PFSK-1 (cell line): ENCODE measurements around the gene TRIM25.

Source experiments
- FOXP2 ChIP-seq: optimal IDR thresholded peaks from 2 replicates; pipeline ENCODE3; 2011; ENCODE audit warnings: borderline replicate concordance, control low read depth, inconsistent platforms; ENCODE audit not compliant: insufficient read depth; ENCODE audit errors: extremely low read length, extremely low read depth
- POLR2AphosphoS5 ChIP-seq: IDR thresholded peaks from 2 replicates; pipeline ENCODE4 v1.6.1; 2012; ENCODE audit warnings: low read depth, mild to moderate bottlenecking, control low read depth, low read length, moderate library complexity
- SIN3A ChIP-seq: IDR thresholded peaks from 2 replicates; pipeline ENCODE4 v1.6.1; 2012; ENCODE audit warnings: mild to moderate bottlenecking, low read length, moderate library complexity, borderline replicate concordance; ENCODE audit not compliant: insufficient read depth
- TAF1 ChIP-seq: IDR thresholded peaks from 2 replicates; pipeline ENCODE4 v1.6.1; 2012; ENCODE audit warnings: low read length, control low read depth, borderline replicate concordance; ENCODE audit not compliant: insufficient read depth
- TF ChIP-seq, protein P1 (sequence below), 2 experiments: IDR thresholded peaks; 2 replicates each; pipeline versions ENCODE4 v1.6.1 to v1.8.0; 2011 to 2012; ENCODE audit warnings: low read depth in 2 of 2, low read length in 2 of 2, control low read depth in 1 of 2, inconsistent platforms in 1 of 2, mild to moderate bottlenecking in 1 of 2, moderate library complexity in 1 of 2; ENCODE audit not compliant: insufficient read depth in 1 of 2

TRIM25 gene

GRCh38 chr17:56928586-56928985 lies 14.7 kb upstream of the TRIM25 start:
- no peak for TF ChIP-seq SIN3A
- no peak for TF ChIP-seq FOXP2
- no peak for TF ChIP-seq POLR2AphosphoS5
- no peak for TF ChIP-seq TAF1
- TF ChIP-seq, protein P1, sequence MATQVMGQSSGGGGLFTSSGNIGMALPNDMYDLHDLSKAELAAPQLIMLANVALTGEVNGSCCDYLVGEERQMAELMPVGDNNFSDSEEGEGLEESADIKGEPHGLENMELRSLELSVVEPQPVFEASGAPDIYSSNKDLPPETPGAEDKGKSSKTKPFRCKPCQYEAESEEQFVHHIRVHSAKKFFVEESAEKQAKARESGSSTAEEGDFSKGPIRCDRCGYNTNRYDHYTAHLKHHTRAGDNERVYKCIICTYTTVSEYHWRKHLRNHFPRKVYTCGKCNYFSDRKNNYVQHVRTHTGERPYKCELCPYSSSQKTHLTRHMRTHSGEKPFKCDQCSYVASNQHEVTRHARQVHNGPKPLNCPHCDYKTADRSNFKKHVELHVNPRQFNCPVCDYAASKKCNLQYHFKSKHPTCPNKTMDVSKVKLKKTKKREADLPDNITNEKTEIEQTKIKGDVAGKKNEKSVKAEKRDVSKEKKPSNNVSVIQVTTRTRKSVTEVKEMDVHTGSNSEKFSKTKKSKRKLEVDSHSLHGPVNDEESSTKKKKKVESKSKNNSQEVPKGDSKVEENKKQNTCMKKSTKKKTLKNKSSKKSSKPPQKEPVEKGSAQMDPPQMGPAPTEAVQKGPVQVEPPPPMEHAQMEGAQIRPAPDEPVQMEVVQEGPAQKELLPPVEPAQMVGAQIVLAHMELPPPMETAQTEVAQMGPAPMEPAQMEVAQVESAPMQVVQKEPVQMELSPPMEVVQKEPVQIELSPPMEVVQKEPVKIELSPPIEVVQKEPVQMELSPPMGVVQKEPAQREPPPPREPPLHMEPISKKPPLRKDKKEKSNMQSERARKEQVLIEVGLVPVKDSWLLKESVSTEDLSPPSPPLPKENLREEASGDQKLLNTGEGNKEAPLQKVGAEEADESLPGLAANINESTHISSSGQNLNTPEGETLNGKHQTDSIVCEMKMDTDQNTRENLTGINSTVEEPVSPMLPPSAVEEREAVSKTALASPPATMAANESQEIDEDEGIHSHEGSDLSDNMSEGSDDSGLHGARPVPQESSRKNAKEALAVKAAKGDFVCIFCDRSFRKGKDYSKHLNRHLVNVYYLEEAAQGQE (IDR thresholded peaks at IDR 0.05; ENCODE audit: insufficient read depth in 1 of 2, low read depth in 2 of 2, low read length in 2 of 2) = no peak

DNA sequence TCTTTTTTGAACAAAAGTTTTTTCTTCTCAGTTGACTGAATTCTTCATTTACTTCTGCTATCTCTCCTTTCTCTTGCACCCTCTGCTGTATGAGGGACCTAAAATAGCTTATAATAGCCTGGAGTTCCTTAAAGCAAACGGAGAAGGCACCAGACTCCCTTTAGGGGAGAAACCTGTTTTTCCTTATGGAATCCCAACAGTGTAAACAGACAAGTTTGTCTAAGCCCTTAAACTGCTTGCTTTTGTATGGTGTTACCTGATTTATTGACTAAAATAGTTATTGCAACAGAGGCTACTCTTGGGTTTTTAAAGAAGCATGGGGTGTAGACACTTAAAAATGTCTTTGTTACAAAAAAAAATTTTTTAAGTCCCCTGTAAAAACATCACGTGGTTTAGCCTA lies 12.9 kb upstream of the TRIM25 start:
- no peak for TF ChIP-seq POLR2AphosphoS5
- TF ChIP-seq, protein P1 (IDR thresholded peaks at IDR 0.05; ENCODE audit: insufficient read depth in 1 of 2, low read depth in 2 of 2, low read length in 2 of 2) = no peak
- TF ChIP-seq FOXP2 = no peak
- TF ChIP-seq TAF1 = no peak

GRCh38 chr17:56926270-56926669 lies 12.4 kb upstream of the TRIM25 start:
- TF ChIP-seq FOXP2 (no peak), POLR2AphosphoS5 (no peak), SIN3A (no peak), TAF1 (no peak)
- TF ChIP-seq, protein P1 (IDR thresholded peaks at IDR 0.05; ENCODE audit: insufficient read depth in 1 of 2, low read depth in 2 of 2, low read length in 2 of 2) = no peak

DNA sequence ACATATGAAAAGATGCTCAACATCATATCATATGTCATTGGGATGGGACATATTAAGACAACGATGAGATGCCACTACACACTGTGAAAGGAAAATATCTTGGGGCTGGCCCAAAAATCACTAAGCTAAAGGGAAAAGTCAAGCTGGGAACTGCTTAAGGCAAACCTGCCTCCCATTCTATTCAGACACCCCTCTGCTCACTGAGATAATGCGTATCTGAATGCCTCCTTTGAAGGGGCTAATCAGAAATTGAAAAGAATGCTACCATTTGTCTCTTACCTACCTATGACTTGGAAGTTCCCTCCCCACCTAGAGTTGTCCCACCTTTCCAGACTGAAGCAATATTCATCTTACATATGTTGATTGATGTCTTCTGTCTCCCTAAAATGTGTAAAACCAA lies 11.2 kb upstream of the TRIM25 start:
- TF ChIP-seq SIN3A (no peak), TAF1 (no peak), POLR2AphosphoS5 (no peak)
- TF ChIP-seq, protein P1 (IDR thresholded peaks at IDR 0.05; ENCODE audit: insufficient read depth in 1 of 2, low read depth in 2 of 2, low read length in 2 of 2) = no peak

GRCh38 chr17:56919717-56920116 lies 5.9 kb upstream of the TRIM25 start:
- no peak for TF ChIP-seq TAF1
- no peak for TF ChIP-seq POLR2AphosphoS5
- no peak for TF ChIP-seq SIN3A
- TF ChIP-seq, protein P1 (IDR thresholded peaks at IDR 0.05; ENCODE audit: insufficient read depth in 1 of 2, low read depth in 2 of 2, low read length in 2 of 2) = no peak
- no peak for TF ChIP-seq FOXP2
